DMS79 treated with DMSO at 0.1 percent for 48 hours (cell line): ENCODE results near the gene ALG12.

Experiments
- DNase-seq: peaks from one replicate; lab custom pipeline; 2025; lab: John Stamatoyannopoulos, UW

ALG12 gene

GRCh38 chr22:49911881-49912625 is 6.2 kb downstream of the ALG12 start:
- DNase-seq = no peak

DNA sequence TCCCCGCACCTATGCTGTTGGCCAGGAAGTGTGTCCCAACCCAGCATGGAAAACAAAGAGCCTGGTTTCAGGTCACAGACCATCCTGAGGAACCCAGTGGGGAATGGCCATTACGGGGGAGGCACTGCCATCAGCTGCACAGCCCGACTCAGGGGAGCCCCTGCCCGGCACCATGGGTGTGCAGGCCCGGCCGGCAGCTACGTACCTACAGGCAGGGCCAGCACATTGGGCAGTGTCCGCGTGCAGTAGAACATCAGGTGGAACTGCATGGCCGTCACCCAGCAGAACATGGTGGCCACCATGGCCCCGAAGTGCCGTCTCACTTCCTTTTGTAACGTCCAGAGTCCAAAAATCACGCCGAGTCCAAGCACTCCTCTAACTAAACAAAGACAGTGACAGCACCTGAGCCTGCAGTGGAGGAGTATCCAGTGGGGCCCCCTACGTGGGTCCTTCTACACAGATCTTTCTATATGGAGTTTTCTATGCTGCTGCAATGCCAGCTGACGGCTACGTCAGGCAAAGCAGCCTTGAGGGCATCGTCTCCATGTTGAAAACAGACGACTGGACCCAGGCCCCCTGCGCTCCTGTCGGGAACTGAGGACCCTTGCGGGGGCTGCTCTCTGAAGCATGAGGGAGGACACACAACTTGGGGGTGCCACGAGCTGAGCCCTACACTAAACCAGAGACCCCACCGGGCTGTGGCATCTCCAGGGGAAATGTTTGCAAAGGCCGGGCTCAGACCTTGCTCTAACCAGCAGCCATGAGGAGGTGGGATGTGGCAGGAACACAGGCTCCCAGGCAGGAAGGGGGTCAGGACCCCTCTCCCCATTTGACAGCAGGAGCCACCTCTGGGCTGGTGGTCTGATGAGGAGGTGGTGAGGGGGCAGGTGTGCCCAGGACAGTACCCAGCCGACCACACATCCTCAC is 7.7 kb downstream of the ALG12 start:
- DNase-seq = no peak

DNA sequence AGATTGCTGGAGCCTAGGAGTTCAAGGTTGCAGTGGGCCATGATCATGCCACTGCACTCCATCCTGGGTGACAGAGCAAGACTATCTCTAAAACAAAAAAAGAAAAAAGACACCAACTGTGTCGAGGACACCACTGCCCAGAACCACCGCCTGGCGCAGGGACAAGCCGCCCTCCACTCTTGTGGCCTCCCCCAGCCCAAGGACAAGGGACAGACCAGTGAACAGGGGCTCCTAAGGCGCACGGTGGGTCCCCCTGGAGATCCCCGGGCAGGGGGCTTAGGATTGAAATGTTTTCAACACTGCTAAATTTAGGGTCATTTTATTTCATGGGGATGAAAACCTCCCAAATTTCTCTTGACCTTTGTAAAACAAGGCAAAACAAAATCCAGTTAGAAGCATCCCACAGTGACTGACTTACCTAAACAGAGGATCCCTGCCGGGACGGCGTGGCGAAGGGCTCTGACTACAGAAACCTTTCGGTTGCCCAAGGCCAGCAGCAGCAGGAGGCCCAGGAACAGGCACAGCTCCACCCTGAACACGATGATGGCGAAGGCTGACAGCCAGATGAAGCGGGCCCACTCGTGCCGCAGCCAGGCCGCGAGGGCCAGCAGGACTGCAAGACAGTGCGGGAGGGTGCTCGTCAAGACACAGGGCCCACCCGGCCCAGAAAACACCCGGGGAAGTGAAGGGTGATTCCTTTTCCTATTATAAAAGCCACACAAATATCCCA is 8.6 kb downstream of the ALG12 start:
- DNase-seq = no peak

- DNase-seq = no peak
Measured at GRCh38 chr22:49907807-49908206, 10.4 kb downstream of the ALG12 start.

DNA sequence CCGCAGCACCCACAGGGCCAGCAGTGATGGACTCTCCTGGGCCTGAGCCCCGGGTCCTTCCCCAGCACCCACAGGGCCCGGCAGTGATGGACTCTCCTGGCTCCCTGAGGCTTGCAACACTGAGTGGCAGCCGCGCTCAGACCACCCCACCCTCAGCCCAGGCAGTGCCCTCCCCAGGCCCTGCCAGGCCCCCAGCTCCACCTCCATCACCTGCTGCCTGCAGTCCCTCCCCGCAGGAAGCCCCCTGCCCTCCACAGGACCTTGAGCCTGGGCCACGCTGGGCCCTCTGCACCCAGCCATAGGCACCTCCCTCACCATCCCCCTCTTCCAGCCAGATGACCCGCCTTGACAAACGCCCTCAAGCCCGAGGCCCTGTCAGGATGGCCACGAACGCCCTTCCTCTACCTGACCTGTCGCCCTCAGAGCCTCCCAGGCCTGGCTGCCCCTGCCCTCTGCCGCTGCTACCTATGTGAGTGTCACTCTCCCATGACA is 11.4 kb downstream of the ALG12 start:
- DNase-seq = no peak

DNA sequence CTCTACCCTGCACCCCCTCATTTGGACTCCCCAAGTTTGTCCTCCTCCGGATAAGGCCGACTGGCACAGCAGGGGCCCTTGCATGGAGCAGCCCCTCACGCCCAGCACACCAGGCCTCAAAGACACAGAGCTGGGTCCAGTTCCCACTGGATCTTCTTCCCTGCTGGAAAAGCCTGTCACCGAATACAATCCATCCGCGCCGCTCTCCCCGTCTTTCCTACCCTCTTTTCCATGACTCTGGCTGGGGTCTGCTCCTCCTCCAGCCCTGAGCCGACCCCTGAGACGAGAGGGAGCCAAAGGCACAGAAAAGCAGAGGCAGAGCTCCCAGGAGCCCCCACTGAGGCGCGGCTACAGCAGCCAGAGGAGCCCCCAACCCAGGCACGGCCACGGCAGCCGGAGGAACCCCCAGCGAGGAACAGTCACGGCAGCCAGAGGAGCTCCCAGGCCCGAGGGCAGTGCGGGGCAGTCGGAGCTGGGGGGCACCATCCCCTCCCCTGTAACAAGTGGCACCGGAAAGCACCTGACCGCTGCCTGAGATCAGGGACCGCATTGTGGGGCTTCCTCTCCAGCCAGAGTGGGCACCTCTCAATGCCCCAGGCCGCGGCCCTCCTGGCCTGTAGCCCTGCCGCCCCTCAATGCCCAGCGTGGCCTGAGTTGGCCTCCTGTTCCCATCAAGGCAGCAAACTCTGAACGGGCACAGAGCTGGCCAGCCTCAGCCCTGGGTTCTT is 12.0 kb downstream of the ALG12 start:
- DNase-seq = no peak

DNA sequence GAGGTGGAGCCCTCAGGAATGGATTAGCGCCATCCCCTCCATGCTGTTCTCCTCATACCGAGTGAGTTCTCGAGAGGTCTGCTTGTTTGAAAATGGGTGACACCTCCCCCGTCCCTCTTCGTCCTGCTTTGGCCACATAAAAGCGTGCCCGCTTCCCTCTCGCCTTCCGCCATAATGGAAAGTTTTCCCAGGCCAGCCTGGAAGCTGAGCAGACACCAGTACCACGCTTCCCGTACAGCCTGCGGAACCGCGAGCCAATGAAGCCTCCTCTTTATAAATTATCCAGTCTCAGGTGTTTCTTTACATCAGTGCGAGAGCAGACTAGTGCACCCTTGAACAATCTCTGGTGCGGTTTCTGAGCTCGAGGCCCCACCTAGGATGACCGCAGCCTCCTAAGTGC is 12.8 kb downstream of the ALG12 start:
- DNase-seq = no peak

- no peak for DNase-seq
Measured at GRCh38 chr22:49904040-49904369, 14.2 kb downstream of the ALG12 start.

GRCh38 chr22:49903322-49904039 is 14.8 kb downstream of the ALG12 start:
- DNase-seq = no peak

DNA sequence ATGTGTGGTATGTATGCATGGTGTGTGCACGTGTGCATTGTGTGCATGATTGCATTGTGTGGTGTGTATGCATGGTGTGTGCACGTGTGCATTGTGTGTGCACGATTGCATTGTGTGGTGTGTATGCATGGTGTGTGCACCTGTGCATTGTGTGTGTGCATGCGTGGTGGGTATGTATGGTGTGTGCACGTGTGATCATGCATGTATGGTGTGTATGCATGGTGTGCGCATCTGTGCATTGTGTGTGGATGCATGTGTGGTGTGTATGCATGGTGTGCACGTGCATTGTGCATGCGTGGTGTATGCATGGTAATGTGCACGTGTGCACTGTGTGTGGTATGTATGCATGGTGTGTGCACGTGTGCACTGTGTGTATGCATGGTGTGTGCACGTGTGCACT is 16.8 kb downstream of the ALG12 start:
- no peak for DNase-seq

- no peak for DNase-seq
Measured at GRCh38 chr22:49900441-49901230, 17.6 kb downstream of the ALG12 start.

DNA sequence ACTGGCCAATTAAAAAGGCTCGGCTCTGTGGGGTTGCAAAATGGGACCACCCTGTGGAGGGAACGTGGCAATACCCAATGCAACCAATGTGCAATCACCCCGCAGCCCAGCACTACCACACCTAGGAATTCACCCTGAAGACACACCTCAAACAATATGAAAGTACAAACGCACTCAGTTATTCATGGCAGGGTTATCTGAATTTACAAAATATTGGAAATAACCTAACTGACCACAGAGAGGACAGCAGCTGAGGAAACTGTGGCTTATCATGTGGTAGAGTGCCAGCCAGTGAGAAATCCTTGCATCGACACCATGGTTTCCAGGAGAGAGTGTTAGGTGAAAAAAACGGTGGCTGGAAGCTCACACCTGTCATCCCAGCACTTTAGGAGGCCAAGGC is 18.7 kb downstream of the ALG12 start:
- no peak for DNase-seq

DNA sequence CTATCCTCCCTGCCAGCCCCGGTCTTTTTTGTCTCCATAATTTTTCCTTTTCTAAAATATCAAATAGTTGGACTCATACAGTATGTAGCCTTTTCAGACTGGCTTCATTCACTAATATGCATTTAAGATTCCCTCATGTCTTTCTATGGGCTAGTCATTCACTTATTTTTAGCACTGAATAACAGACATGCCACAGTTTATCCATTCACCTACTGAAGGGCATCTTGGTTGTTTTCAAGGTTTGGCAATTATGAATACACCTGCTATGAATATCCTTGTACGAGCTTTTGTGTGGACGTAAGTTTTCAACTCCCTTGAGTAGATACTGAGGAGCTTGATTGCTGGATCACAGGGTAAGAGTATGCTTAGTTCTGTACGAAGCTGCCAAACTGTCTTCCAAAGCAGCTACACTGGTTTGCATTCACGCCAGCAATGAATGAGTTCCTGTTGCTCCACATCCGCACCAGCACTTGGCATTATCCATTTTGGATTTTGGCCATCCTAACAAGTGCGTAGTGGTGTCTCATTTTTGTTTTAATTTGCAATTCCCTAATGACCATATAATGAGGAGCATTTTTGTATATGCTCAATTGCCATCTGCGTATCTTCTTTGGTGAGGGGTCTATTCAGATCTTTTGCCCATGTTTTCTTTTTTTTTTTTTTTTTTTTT is 21.1 kb downstream of the ALG12 start:
- no peak for DNase-seq

DNA sequence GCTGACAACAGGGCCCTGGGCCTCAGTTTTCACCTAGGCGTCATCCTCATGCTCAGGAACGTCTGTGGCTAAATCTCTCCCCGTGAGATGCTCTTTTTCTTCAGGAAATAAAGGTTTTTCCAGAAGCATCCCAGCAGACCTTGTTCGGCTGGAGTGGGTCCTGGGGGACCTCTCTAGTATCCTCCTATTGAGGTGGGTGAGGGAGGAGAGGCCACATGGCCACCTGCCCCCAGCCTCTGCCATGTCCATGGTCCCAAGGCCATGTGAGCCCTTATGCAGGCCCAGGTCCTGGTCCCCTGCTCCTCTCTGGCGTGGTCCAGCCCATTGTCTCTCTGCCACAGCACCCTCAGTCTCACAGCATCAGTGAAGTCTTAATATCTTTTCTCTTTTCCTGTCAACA is 22.0 kb downstream of the ALG12 start:
- DNase-seq = no peak

DNA sequence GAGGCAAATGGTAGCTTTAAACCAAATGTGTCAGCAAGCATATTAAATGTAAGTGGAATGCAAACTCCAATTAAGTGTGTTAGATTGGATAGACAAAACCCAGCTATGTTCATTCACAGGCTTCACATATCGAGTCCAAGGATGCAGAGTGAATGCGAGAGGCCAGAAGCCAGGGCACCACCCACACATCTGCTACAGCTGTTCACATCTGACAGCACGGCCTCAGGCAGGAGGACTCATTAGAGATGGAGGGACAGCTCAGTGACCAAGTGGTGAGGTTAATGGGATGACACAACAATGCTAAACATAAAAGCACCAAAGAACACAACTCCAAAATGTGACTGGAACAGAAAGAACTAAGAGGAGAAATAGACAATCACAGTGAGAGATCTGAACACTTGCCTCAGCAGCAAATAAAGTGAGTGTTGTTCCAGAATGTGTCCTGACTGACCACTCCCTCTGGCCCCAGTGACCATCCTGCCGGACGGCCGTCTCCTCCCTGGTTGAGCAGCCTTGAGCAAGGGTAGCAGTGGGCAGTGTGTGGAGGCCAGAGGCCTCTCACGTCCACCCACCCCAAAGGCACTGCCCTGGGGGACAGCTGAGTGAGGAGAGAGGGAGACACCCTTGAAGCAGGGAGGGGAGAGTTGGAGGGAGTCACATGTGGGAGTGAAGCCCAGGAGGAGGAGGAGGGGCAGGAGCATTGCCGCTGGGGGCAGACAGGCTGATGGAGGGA is 23.8 kb downstream of the ALG12 start:
- no peak for DNase-seq

GRCh38 chr22:49893025-49893424 is 25.2 kb downstream of the ALG12 start:
- DNase-seq = no peak

DNA sequence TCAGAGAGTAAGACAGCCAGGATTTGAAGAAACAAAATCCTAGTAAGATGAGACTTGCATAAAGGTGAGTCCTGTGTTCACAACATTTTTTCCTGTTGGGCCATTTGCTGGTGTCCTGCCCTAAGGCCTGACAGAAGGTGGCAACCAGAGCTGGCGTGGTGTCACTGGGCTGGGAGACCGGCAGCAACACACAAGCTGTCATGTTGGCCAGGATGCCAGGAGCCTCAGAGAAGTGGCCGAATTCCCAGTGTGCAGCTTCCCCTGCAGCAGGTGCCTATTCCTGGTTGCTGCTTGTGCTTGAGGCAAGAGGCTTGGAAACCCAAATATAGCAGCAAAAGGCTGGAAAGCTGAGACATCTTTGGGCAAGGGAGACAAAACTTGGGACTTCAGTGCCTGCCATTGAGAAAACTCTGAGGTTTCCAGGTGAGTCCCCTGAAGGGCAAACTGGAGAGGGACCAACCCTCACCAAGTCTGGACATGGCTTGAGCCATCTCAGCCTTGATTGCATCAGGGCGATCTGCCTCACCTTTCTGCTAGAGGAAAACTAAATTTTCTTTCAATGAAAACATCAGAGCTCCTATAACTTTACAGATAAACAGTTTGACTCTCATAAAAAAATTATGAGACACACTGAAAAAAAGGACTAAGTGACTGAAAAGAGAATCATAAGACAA is 25.9 kb downstream of the ALG12 start:
- no peak for DNase-seq

DNA sequence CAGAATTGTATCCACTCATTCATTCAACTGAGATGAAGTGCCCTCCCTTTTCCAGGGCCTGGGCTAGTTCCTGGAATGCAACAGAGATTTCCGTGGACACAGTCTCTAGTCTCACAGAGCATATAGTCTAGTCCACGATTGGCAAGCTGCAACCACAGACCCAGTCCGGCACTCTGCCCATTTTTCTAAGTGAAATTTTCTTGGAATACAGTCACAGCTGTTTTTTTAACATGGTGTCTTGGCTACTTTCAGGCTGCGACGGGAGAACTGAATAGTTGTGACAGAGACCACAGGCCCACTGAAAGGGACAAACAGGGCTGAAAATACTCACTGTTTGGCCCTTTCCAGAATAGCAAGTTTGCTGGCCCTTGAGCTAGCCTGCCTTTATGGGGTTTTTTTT is 29.2 kb downstream of the ALG12 start:
- DNase-seq = no peak

- DNase-seq = no peak
Measured at GRCh38 chr22:49887702-49888101, 30.5 kb downstream of the ALG12 start.
